ENCODE results near the gene BABAM2.

- TF ChIP-seq CTCF (IDR thresholded peaks at IDR 0.05; ENCODE audit: poor library complexity) (no peak), EZH2 (IDR thresholded peaks at IDR 0.05; ENCODE audit: borderline replicate concordance) (no peak), EZH2phosphoT487 (IDR thresholded peaks at IDR 0.05; ENCODE audit: low read depth, severe bottlenecking, unreplicated experiment) (no peak)
Measured at GRCh38 chr2:27988306-27988705, 97.8 kb downstream of the BABAM2 start.

All from hepatocyte (in vitro differentiated cells).